Iris pigment epithelial cell (primary cell): Measurements from ENCODE around the gene DEPDC5.
A peak's percentile ranks its signal among the peaks of the same experiment; 100 is the strongest.

Experiments
- DNase-seq: peaks from one replicate; pipeline ENCODE4 v3.0.0-alpha.2; 2011; ENCODE audit warnings: low read depth

Gene DEPDC5

GRCh38 chr22:31950226-31950625 is 196.4 kb downstream of the DEPDC5 start:
- no peak for DNase-seq

GRCh38 chr22:31951194-31952093 is 197.6 kb downstream of the DEPDC5 start:
- DNase-seq: no peak

- DNase-seq: peak; percentile 24
Measured at GRCh38 chr22:31952094-31952401, 198.2 kb downstream of the DEPDC5 start.

- peak; percentile 96 for DNase-seq
Measured at GRCh38 chr22:31952472-31952871, 198.7 kb downstream of the DEPDC5 start.

GRCh38 chr22:31953261-31953660 is 199.4 kb downstream of the DEPDC5 start:
- no peak for DNase-seq

GRCh38 chr22:31954535-31955523 is 201.0 kb downstream of the DEPDC5 start:
- DNase-seq: no peak

GRCh38 chr22:31956360-31956759 is 202.5 kb downstream of the DEPDC5 start:
- DNase-seq: no peak
